SK-N-SH (cell line): ENCODE measurements around the gene BRSK1. TPM values are rescaled to one million over a fixed set of nuclear protein-coding genes. Genes with fewer than 3 reads are reported as not detected.

ENCODE experiments used
- CTCF ChIA-PET: fragments of 300-600, 350-600 bp; formaldehyde crosslinking; extraction: SDS; loops from one replicate; lab custom pipeline; 2021; lab: Yijun Ruan, JAX
- POLR2A ChIA-PET: fragments of 350-600 bp; sonication (Branson Sonifier 250); formaldehyde crosslinking; extraction: SDS; loops from one replicate; lab custom pipeline; 2020; ENCODE audit warnings: antibody characterized with exemption, inconsistent platforms; lab: Yijun Ruan, JAX
- DNase-seq: peaks from one replicate; pipeline ENCODE4 v3.0.0; 2012
- H2AFZ ChIP-seq: fragments of 200-600 bp; sonication (generic); 2 replicates; pipeline ENCODE4 v1.8.1; 2016; ENCODE audit warnings: antibody characterized with exemption, mild to moderate bottlenecking, low read depth
- H3F3A ChIP-seq: fragments of 200-600 bp; sonication (generic); replicated peaks from 2 replicates; pipeline ENCODE3; 2016; ENCODE audit warnings: antibody characterized with exemption, mild to moderate bottlenecking; ENCODE audit not compliant: insufficient read depth
- H3K27ac ChIP-seq, 2 experiments: fragments of 200-500 bp in 1 of 2; fragments of 200-600 bp in 1 of 2; sonication (Bioruptor generic) in 1 of 2; sonication (generic), shearing (Covaris generic) in 1 of 2; 2 replicates each; pipeline versions ENCODE4 v1.5.1 to v1.6.1; 2014 to 2016; ENCODE audit warnings: low read depth in 2 of 2, inconsistent platforms in 1 of 2, low read length in 1 of 2, mild to moderate bottlenecking in 1 of 2, mixed read lengths in 1 of 2
- H3K27me3 ChIP-seq: fragments of 200-600 bp; sonication (generic), shearing (Covaris generic); 2 replicates; pipeline ENCODE4 v1.6.1; 2016; ENCODE audit warnings: mixed run types; ENCODE audit not compliant: insufficient read depth
- H3K36me3 ChIP-seq, 2 experiments: fragments of 200-500 bp in 1 of 2; fragments of 200-600 bp in 1 of 2; sonication (Bioruptor generic) in 1 of 2; sonication (generic) in 1 of 2; replicated peaks in 1 of 2; 2 replicates each; pipeline versions ENCODE3 to v1.5.1; 2014 to 2016; ENCODE audit warnings: low read length in 1 of 2, mild to moderate bottlenecking in 1 of 2; ENCODE audit not compliant: insufficient read depth in 2 of 2, control insufficient read depth in 1 of 2
- H3K4me1 ChIP-seq, 2 experiments: fragments of 200-500 bp in 1 of 2; fragments of 200-600 bp in 1 of 2; sonication (Bioruptor generic) in 1 of 2; sonication (generic), shearing (Covaris generic) in 1 of 2; 2 replicates each; pipeline versions ENCODE4 v1.5.1 to v1.6.1; 2014 to 2016; ENCODE audit warnings: low read depth in 1 of 2, low read length in 1 of 2, mixed run types in 1 of 2; ENCODE audit not compliant: insufficient read depth in 2 of 2, control insufficient read depth in 1 of 2
- H3K4me2 ChIP-seq: fragments of 200-600 bp; sonication (generic), shearing (Covaris generic); 2 replicates; pipeline ENCODE4 v1.6.1; 2017; ENCODE audit warnings: mixed run types
- H3K4me3 ChIP-seq, 2 experiments: fragments of 200-500 bp in 1 of 2; fragments of 200-600 bp in 1 of 2; sonication (Bioruptor generic) in 1 of 2; sonication (generic), shearing (Covaris generic) in 1 of 2; 2 replicates each; pipeline versions ENCODE4 v1.5.1 to v1.8.1; 2014 to 2016; ENCODE audit warnings: low read depth in 2 of 2, inconsistent platforms in 1 of 2, low read length in 1 of 2, mild to moderate bottlenecking in 1 of 2, mixed read lengths in 1 of 2, moderate library complexity in 1 of 2
- H3K79me2 ChIP-seq: fragments of 200-600 bp; sonication (generic); 2 replicates; pipeline ENCODE4 v1.8.1; 2017; ENCODE audit warnings: mild to moderate bottlenecking; ENCODE audit not compliant: insufficient read depth
- H3K9ac ChIP-seq: fragments of 200-600 bp; sonication (generic); 2 replicates; pipeline ENCODE4 v1.6.1; 2017; ENCODE audit warnings: mixed run types
- H3K9me2 ChIP-seq: fragments of 200-600 bp; sonication (generic); 2 replicates; pipeline ENCODE4 v1.6.1; 2017; ENCODE audit warnings: mixed run types
- H3K9me3 ChIP-seq: fragments of 200-600 bp; sonication (generic); 2 replicates; pipeline ENCODE4 v1.6.1; 2017; ENCODE audit warnings: mixed run types, mild to moderate bottlenecking, moderate library complexity
- H4K20me1 ChIP-seq: fragments of 200-600 bp; sonication (generic); 2 replicates; pipeline ENCODE4 v1.6.1; 2017; ENCODE audit warnings: mild to moderate bottlenecking, mixed run types; ENCODE audit not compliant: insufficient read depth
- CHD2 ChIP-seq: fragments of 150-350 bp; IDR thresholded peaks from 2 replicates; pipeline ENCODE4 v1.6.1; 2018; ENCODE audit warnings: low read length; ENCODE audit not compliant: partially characterized antibody
- EP300 ChIP-seq, 2 experiments: IDR thresholded peaks; 2 replicates each; pipeline versions ENCODE4 v1.4.0 to v1.6.1; 2012; ENCODE audit warnings: borderline replicate concordance in 1 of 2, low read depth in 1 of 2, low read length in 1 of 2
- EZH2phosphoT487 ChIP-seq: fragments of 200-600 bp; sonication (generic); IDR thresholded peaks from 2 replicates; pipeline ENCODE4 v1.6.1; 2017; ENCODE audit warnings: low read depth, mixed run types, mild to moderate bottlenecking, antibody characterized with exemption, moderate library complexity, borderline replicate concordance
- FOSL2 ChIP-seq: IDR thresholded peaks from 2 replicates; pipeline ENCODE4 v1.4.0; 2012; ENCODE audit warnings: low read depth, mild to moderate bottlenecking, moderate library complexity, borderline replicate concordance
- FOXJ3 ChIP-seq: sonication (generic); formaldehyde crosslinking; IDR thresholded peaks from 2 replicates; pipeline ENCODE4 v1.5.1; 2020; ENCODE audit warnings: mild to moderate bottlenecking, missing genetic modification reagents
- GATA2 ChIP-seq: sonication (generic); formaldehyde crosslinking; IDR thresholded peaks from 2 replicates; pipeline ENCODE4 v1.5.0; 2020; ENCODE audit warnings: mild to moderate bottlenecking, missing genetic modification reagents
- JUND ChIP-seq: IDR thresholded peaks from 2 replicates; pipeline ENCODE4 v1.4.0; 2012
- MXI1 ChIP-seq: IDR thresholded peaks from 2 replicates; pipeline ENCODE4 v1.6.1; 2012; ENCODE audit warnings: mild to moderate bottlenecking, low read depth, low read length, improper control_type of control experiment
- NFIC ChIP-seq: IDR thresholded peaks from 2 replicates; pipeline ENCODE4 v1.4.0; 2012; ENCODE audit warnings: borderline replicate concordance
- RAD21 ChIP-seq: IDR thresholded peaks from 2 replicates; pipeline ENCODE4 v1.6.1; 2012; ENCODE audit warnings: mild to moderate bottlenecking, low read length
- RCOR1 ChIP-seq: fragments of 150-350 bp; IDR thresholded peaks from 2 replicates; pipeline ENCODE4 v1.6.1; 2017; ENCODE audit warnings: antibody characterized with exemption, low read length
- RFX5 ChIP-seq: IDR thresholded peaks from 2 replicates; pipeline ENCODE4 v1.6.1; 2012; ENCODE audit warnings: mild to moderate bottlenecking, improper control_type of control experiment, low read length
- TAF1 ChIP-seq: IDR thresholded peaks from 2 replicates; pipeline ENCODE4 v1.6.1; 2012; ENCODE audit warnings: low read depth, mild to moderate bottlenecking, low read length, moderate library complexity, borderline replicate concordance
- TCF12 ChIP-seq: IDR thresholded peaks from 2 replicates; pipeline ENCODE4 v1.4.0; 2012
- USF2 ChIP-seq: fragments of 150-350 bp; IDR thresholded peaks from 2 replicates; pipeline ENCODE4 v1.6.1; 2017; ENCODE audit warnings: antibody characterized with exemption, low read length, low read depth, borderline replicate concordance
- YY1 ChIP-seq: IDR thresholded peaks from 2 replicates; pipeline ENCODE4 v1.4.0; 2012; ENCODE audit warnings: low read depth, mild to moderate bottlenecking
- ZBTB33 ChIP-seq: IDR thresholded peaks from 2 replicates; pipeline ENCODE4 v1.4.0; 2012; ENCODE audit warnings: low read depth, borderline replicate concordance
- WGBS: methylation state at CpG from one replicate; pipeline ENCODE4 v1.1.6; 2017; ENCODE audit warnings: low lambda C conversion rate; 5-methylcytosine and 5-hydroxymethylcytosine counted together
- polyA plus RNA-seq, 3 experiments: library from polyadenylated mRNA; depleted of rRNA; stranded (reverse); fragments of >200 nt; gene quantifications; 2 replicates each; pipeline ENCODE4 v1.2.3, GENCODE V29; 2012
- TF ChIP-seq, protein P1 (sequence below): IDR thresholded peaks from 2 replicates; pipeline ENCODE4 v1.6.1; 2012; ENCODE audit warnings: mild to moderate bottlenecking, low read depth, low read length, moderate library complexity
- TF ChIP-seq, protein P2 (sequence below): IDR thresholded peaks from 2 replicates; pipeline ENCODE4 v1.4.0; 2012; ENCODE audit warnings: low read depth
- TF ChIP-seq, protein P3 (sequence below): fragments of 200-600 bp; sonication (generic); IDR thresholded peaks from 2 replicates; pipeline ENCODE4 v1.6.1; 2017; ENCODE audit warnings: antibody characterized with exemption, mild to moderate bottlenecking, moderate library complexity

BRSK1 gene
- polyA plus RNA-seq, 1 of the 3 experiments (the other 2 are of a cell fraction), result 49.7 TPM

DNA sequence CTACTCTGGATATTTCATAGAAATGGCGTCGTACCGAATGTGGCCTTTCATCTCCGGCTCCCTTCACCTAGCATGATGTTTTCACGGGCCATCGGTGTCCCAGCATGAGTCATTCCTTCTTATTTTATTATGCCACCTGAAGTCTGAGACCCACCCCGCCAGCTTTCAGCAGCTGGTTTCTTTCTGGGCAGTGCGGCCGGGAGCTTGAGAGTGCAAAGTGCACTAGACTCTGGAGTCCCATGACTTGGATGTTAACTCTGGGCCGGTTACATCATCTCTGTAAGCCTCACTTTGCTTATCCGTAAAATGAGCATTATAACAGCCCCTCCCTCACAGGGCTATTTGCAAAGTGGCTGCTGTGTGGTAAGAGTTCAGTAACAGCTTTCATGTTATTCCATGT lies 50.1 kb downstream of the BRSK1 start (continued):
- TF ChIP-seq, protein P1, sequence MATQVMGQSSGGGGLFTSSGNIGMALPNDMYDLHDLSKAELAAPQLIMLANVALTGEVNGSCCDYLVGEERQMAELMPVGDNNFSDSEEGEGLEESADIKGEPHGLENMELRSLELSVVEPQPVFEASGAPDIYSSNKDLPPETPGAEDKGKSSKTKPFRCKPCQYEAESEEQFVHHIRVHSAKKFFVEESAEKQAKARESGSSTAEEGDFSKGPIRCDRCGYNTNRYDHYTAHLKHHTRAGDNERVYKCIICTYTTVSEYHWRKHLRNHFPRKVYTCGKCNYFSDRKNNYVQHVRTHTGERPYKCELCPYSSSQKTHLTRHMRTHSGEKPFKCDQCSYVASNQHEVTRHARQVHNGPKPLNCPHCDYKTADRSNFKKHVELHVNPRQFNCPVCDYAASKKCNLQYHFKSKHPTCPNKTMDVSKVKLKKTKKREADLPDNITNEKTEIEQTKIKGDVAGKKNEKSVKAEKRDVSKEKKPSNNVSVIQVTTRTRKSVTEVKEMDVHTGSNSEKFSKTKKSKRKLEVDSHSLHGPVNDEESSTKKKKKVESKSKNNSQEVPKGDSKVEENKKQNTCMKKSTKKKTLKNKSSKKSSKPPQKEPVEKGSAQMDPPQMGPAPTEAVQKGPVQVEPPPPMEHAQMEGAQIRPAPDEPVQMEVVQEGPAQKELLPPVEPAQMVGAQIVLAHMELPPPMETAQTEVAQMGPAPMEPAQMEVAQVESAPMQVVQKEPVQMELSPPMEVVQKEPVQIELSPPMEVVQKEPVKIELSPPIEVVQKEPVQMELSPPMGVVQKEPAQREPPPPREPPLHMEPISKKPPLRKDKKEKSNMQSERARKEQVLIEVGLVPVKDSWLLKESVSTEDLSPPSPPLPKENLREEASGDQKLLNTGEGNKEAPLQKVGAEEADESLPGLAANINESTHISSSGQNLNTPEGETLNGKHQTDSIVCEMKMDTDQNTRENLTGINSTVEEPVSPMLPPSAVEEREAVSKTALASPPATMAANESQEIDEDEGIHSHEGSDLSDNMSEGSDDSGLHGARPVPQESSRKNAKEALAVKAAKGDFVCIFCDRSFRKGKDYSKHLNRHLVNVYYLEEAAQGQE, result no peak
- no peak for TF ChIP-seq TAF1

DNA sequence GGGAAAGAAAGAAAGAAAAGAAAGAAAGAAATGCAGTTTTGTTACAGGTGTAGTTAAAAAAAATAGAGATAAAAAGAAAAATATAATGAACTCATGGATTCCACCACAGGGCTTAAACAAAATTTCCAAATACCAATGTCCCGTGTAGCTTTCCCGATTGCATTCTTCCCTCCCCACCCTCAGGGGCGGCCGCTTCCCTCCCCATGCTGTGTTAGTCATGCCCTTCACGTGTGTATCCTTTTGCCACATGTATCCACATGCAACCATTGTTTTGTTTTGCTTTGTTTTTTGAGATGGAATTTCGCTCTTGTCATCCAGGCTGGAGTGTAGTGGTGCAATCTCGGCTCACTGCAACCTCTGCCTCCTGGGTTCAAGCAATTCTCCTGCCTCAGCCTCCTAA lies 52.3 kb downstream of the BRSK1 start:
- Histone ChIP-seq H3K9ac (no peak overlapping the region), H3K27ac (no peak overlapping the region), H3K4me3 (no peak overlapping the region), H4K20me1 (no peaks in the 10 kb centered on the region), H2AFZ (no peak overlapping the region), H3K79me2 (peaks cover 9% of the 10 kb centered on the region; the same call in 1 of the 2 replicates), H3K4me2 (no peak overlapping the region), H3K9me2 (no peaks in the 10 kb centered on the region), H3K4me1 (peaks cover 0 to 6% of the 10 kb centered on the region in 2 experiments; a peak in 2 of 4 replicates), H3F3A (no peaks in the 10 kb centered on the region), H3K27me3 (no peaks in the 10 kb centered on the region; the same call in 1 of the 2 replicates), H3K9me3 (no peaks in the 10 kb centered on the region), H3K36me3 (no peaks in the 10 kb centered on the region)
- POLR2A ChIA-PET, result no interaction called here
- WGBS, result 82% methylated on average over 7 of the region's 7 CpGs
- no peak for DNase-seq
- TF ChIP-seq CHD2 (no peak), RCOR1 (no peak), NFIC (no peak), TCF12 (no peak), FOSL2 (no peak), RFX5 (no peak), ZBTB33 (no peak), JUND (no peak), MXI1 (no peak), GATA2 (CRISPR knock-in tag) (no peak), EP300 (IDR thresholded peaks at IDR 0.05; ENCODE audit: borderline replicate concordance in 1 of 2, low read depth in 1 of 2, low read length in 1 of 2) (no peak), USF2 (no peak), YY1 (no peak), EZH2phosphoT487 (no peak), FOXJ3 (CRISPR knock-in tag) (no peak), RAD21 (no peak)
- TF ChIP-seq, protein P2, sequence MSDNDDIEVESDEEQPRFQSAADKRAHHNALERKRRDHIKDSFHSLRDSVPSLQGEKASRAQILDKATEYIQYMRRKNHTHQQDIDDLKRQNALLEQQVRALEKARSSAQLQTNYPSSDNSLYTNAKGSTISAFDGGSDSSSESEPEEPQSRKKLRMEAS, result no peak
- TF ChIP-seq, protein P3, sequence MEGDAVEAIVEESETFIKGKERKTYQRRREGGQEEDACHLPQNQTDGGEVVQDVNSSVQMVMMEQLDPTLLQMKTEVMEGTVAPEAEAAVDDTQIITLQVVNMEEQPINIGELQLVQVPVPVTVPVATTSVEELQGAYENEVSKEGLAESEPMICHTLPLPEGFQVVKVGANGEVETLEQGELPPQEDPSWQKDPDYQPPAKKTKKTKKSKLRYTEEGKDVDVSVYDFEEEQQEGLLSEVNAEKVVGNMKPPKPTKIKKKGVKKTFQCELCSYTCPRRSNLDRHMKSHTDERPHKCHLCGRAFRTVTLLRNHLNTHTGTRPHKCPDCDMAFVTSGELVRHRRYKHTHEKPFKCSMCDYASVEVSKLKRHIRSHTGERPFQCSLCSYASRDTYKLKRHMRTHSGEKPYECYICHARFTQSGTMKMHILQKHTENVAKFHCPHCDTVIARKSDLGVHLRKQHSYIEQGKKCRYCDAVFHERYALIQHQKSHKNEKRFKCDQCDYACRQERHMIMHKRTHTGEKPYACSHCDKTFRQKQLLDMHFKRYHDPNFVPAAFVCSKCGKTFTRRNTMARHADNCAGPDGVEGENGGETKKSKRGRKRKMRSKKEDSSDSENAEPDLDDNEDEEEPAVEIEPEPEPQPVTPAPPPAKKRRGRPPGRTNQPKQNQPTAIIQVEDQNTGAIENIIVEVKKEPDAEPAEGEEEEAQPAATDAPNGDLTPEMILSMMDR, result no peak
- CTCF ChIA-PET, result interaction anchor here (1.3 to 1.8 kb wide), 3 partner anchors 34 to 82 kb away, joined by 3 to 10 read pairs (median 3); partner anchors contain the start of gene TMEM238
